HEK293 (cell line): Measurements from ENCODE around the gene IRF2BPL.
A peak's percentile ranks its signal among the peaks of the same experiment; 100 is the strongest.

Experiments used
- CTCF ChIA-PET: fragments of 350-600 bp; formaldehyde crosslinking; extraction: SDS; loops from one replicate; lab custom pipeline; 2021; ENCODE audit warnings: antibody characterized with exemption; lab: Yijun Ruan, JAX
- POLR2A ChIA-PET: fragments of 300-600 bp; formaldehyde crosslinking; extraction: SDS; loops from one replicate; lab custom pipeline; 2020; ENCODE audit warnings: antibody characterized with exemption, inconsistent platforms; lab: Yijun Ruan, JAX
- H3K27ac ChIP-seq: fragments of 200-500 bp; sonication (Bioruptor generic); 2 replicates; pipeline ENCODE4 v1.5.1; 2014; ENCODE audit warnings: low read depth, low read length, control low read depth, inconsistent platforms; ENCODE audit errors: extremely low read depth
- H3K36me3 ChIP-seq, 2 experiments: fragments of 200-500 bp in 1 of 2; sonication (Bioruptor generic) in 1 of 2; 1 replicate in 1 of 2; 2 replicates in 1 of 2; pipeline ENCODE4 v1.5.1; 2014 to 2017; ENCODE audit warnings: inconsistent platforms in 2 of 2, low read length in 2 of 2; ENCODE audit not compliant: control insufficient read depth in 2 of 2, insufficient read depth in 1 of 2
- H3K4me1 ChIP-seq: fragments of 200-500 bp; sonication (Bioruptor generic); 2 replicates; pipeline ENCODE4 v1.5.1; 2014; ENCODE audit warnings: mild to moderate bottlenecking, low read length, inconsistent platforms; ENCODE audit not compliant: control insufficient read depth, insufficient read depth
- H3K4me3 ChIP-seq: 2 replicates; pipeline ENCODE4 v1.5.1; 2011; ENCODE audit warnings: low read depth, mild to moderate bottlenecking, control low read depth, low read length, moderate library complexity
- H3K9me3 ChIP-seq: fragments of 200-500 bp; sonication (Bioruptor generic); 2 replicates; pipeline ENCODE4 v1.5.1; 2014; ENCODE audit warnings: low read depth, low read length, inconsistent platforms; ENCODE audit not compliant: control insufficient read depth, insufficient read depth
- GLIS1 ChIP-seq: fragments of 450-650 bp; formaldehyde crosslinking; IDR thresholded peaks from 2 replicates; pipeline ENCODE4 v1.5.1; 2016; ENCODE audit warnings: missing biosample characterization, missing genetic modification characterization
- KLF1 ChIP-seq: fragments of 450-650 bp; formaldehyde crosslinking; IDR thresholded peaks from 2 replicates; pipeline ENCODE4 v1.5.1; 2016; ENCODE audit warnings: missing biosample characterization, missing genetic modification characterization
- KLF17 ChIP-seq: fragments of 450-650 bp; formaldehyde crosslinking; IDR thresholded peaks from 2 replicates; pipeline ENCODE4 v1.5.1; 2016; ENCODE audit warnings: missing biosample characterization, missing genetic modification characterization
- MZF1 ChIP-seq: fragments of 450-650 bp; formaldehyde crosslinking; IDR thresholded peaks from 2 replicates; pipeline ENCODE4 v1.5.1; 2017; ENCODE audit warnings: missing biosample characterization, missing genetic modification characterization, borderline replicate concordance
- PRDM4 ChIP-seq: fragments of 450-650 bp; formaldehyde crosslinking; IDR thresholded peaks from 2 replicates; pipeline ENCODE4 v1.5.1; 2017; ENCODE audit warnings: missing biosample characterization, missing genetic modification characterization
- SCRT2 ChIP-seq: fragments of 450-650 bp; formaldehyde crosslinking; IDR thresholded peaks from 2 replicates; pipeline ENCODE4 v1.5.1; 2016; ENCODE audit warnings: missing biosample characterization, missing genetic modification characterization
- SP2 ChIP-seq: fragments of 450-650 bp; formaldehyde crosslinking; IDR thresholded peaks from 2 replicates; pipeline ENCODE4 v1.5.1; 2016; ENCODE audit warnings: missing biosample characterization, missing genetic modification characterization
- SP7 ChIP-seq: fragments of 450-650 bp; formaldehyde crosslinking; IDR thresholded peaks from 2 replicates; pipeline ENCODE4 v1.5.1; 2016; ENCODE audit warnings: missing biosample characterization, missing genetic modification characterization
- TSHZ1 ChIP-seq: fragments of 450-650 bp; formaldehyde crosslinking; IDR thresholded peaks from 2 replicates; pipeline ENCODE4 v1.5.1; 2016; ENCODE audit warnings: missing biosample characterization, missing genetic modification characterization, borderline replicate concordance
- ZBTB20 ChIP-seq: fragments of 450-650 bp; formaldehyde crosslinking; IDR thresholded peaks from 2 replicates; pipeline ENCODE4 v1.5.1; 2016; ENCODE audit warnings: missing biosample characterization, missing genetic modification characterization
- ZBTB21 ChIP-seq: fragments of 450-650 bp; formaldehyde crosslinking; IDR thresholded peaks from 2 replicates; pipeline ENCODE4 v1.5.1; 2017; ENCODE audit warnings: missing biosample characterization, missing genetic modification characterization
- ZBTB26 ChIP-seq: fragments of 450-650 bp; formaldehyde crosslinking; optimal IDR thresholded peaks from 2 replicates; pipeline ENCODE3; 2016; ENCODE audit warnings: missing biosample characterization, mild to moderate bottlenecking, missing genetic modification characterization
- ZBTB48 ChIP-seq: fragments of 450-650 bp; formaldehyde crosslinking; IDR thresholded peaks from 2 replicates; pipeline ENCODE4 v1.5.1; 2016; ENCODE audit warnings: missing biosample characterization, missing genetic modification characterization
- ZFHX2 ChIP-seq: fragments of 450-650 bp; formaldehyde crosslinking; conservative IDR thresholded peaks from 2 replicates; pipeline ENCODE4 v1.5.1; 2016; ENCODE audit warnings: missing biosample characterization, missing genetic modification characterization
- ZFP3 ChIP-seq: fragments of 450-650 bp; formaldehyde crosslinking; IDR thresholded peaks from 2 replicates; pipeline ENCODE4 v1.5.1; 2016; ENCODE audit warnings: low read depth, missing biosample characterization, missing genetic modification characterization
- ZNF146 ChIP-seq: fragments of 450-650 bp; formaldehyde crosslinking; IDR thresholded peaks from 2 replicates; pipeline ENCODE4 v1.5.1; 2016; ENCODE audit warnings: missing biosample characterization, missing genetic modification characterization
- ZNF473 ChIP-seq: fragments of 450-650 bp; formaldehyde crosslinking; IDR thresholded peaks from 2 replicates; pipeline ENCODE4 v1.5.1; 2017; ENCODE audit warnings: missing biosample characterization, missing genetic modification characterization
- ZNF514 ChIP-seq: fragments of 450-650 bp; formaldehyde crosslinking; IDR thresholded peaks from 2 replicates; pipeline ENCODE4 v1.5.1; 2016; ENCODE audit warnings: missing biosample characterization, missing genetic modification characterization
- ZNF521 ChIP-seq: fragments of 450-650 bp; formaldehyde crosslinking; IDR thresholded peaks from 2 replicates; pipeline ENCODE4 v1.5.1; 2017; ENCODE audit warnings: missing biosample characterization, mild to moderate bottlenecking, missing genetic modification characterization
- ZNF529 ChIP-seq: fragments of 450-650 bp; formaldehyde crosslinking; IDR thresholded peaks from 2 replicates; pipeline ENCODE4 v1.5.1; 2017; ENCODE audit warnings: missing genetic modification characterization, missing biosample characterization; ENCODE audit not compliant: insufficient replicate concordance
- ZNF561 ChIP-seq: fragments of 450-650 bp; IDR thresholded peaks from 2 replicates; pipeline ENCODE4 v1.5.1; 2018; ENCODE audit warnings: missing biosample characterization, missing genetic modification characterization, borderline replicate concordance
- ZNF654 ChIP-seq: fragments of 450-650 bp; formaldehyde crosslinking; IDR thresholded peaks from 2 replicates; pipeline ENCODE4 v1.5.1; 2016; ENCODE audit warnings: low read depth, missing biosample characterization, missing genetic modification characterization
- ZNF791 ChIP-seq: fragments of 450-650 bp; formaldehyde crosslinking; IDR thresholded peaks from 2 replicates; pipeline ENCODE4 v1.5.1; 2016; ENCODE audit warnings: missing biosample characterization, missing genetic modification characterization

Gene IRF2BPL

GRCh38 chr14:76984297-76984696 lies 44.2 kb downstream of the IRF2BPL start (continued):
- no peak for TF ChIP-seq ZBTB26 (tag by site-specific recombination)
- no peak for TF ChIP-seq GLIS1
- no peak for TF ChIP-seq ZNF654 (tag by site-specific recombination)
- no peak for TF ChIP-seq TSHZ1

- no peaks in the 10 kb centered on the region for H3K4me1 ChIP-seq
- POLR2A ChIA-PET: no interaction called here
- no peaks in the 10 kb centered on the region for H3K36me3 ChIP-seq
- H3K9me3 ChIP-seq: no peaks in the 10 kb centered on the region
- H3K4me3 ChIP-seq: no peak overlapping the region
- TF ChIP-seq ZBTB48 (tag by site-specific recombination): no peak
- TF ChIP-seq PRDM4 (tag by site-specific recombination): no peak
- no peak for TF ChIP-seq ZNF529
- no peak for TF ChIP-seq ZNF146
- TF ChIP-seq ZNF473 (tag by site-specific recombination): no peak
- no peak for TF ChIP-seq KLF1
- TF ChIP-seq ZNF561: no peak
- TF ChIP-seq ZNF514 (tag by site-specific recombination): no peak
- TF ChIP-seq, all 188 proteins: peak for 0
- no peak overlapping the region for H3K27ac ChIP-seq
- CTCF ChIA-PET: interaction anchor here (1.1 to 1.3 kb wide), 2 partner anchors 65 to 69 kb away, joined by 3 to 4 read pairs; no protein-coding TSS in a partner anchor
Observed at GRCh38 chr14:76981670-76982069, 46.8 kb downstream of the IRF2BPL start.

GRCh38 chr14:76977793-76978720 lies 50.5 kb downstream of the IRF2BPL start:
- Histone ChIP-seq H3K27ac (no peak overlapping the region), H3K4me1 (no peaks in the 10 kb centered on the region), H3K4me3 (no peak overlapping the region), H3K9me3 (no peaks in the 10 kb centered on the region), H3K36me3 (no peaks in the 10 kb centered on the region)
- POLR2A ChIA-PET: interaction anchor here (0.5 to 0.9 kb wide), 3 partner anchors 9 to 73 kb away, joined by 3 to 5 read pairs (median 3); no protein-coding TSS in a partner anchor
- CTCF ChIA-PET: interaction anchor here (0.8 kb wide), 1 partner anchor 61 kb away, joined by 4 read pairs; no protein-coding TSS in a partner anchor
- TF ChIP-seq ZNF521 (tag by site-specific recombination): no peak
- no peak for TF ChIP-seq ZNF514 (tag by site-specific recombination)
- TF ChIP-seq ZFP3 (tag by site-specific recombination): no peak
- TF ChIP-seq SCRT2: peak; percentile 57
- TF ChIP-seq SP2 (tag by site-specific recombination): peak; percentile 69
- TF ChIP-seq MZF1 (tag by site-specific recombination): no peak
- TF ChIP-seq SP7 (tag by site-specific recombination): peak; percentile 28; the same call in 1 of the 2 replicates
- TF ChIP-seq ZNF529: no peak
- TF ChIP-seq ZNF791 (tag by site-specific recombination): no peak
- TF ChIP-seq ZBTB26 (tag by site-specific recombination): no peak
- no peak for TF ChIP-seq ZNF146
- TF ChIP-seq ZFHX2 (tag by site-specific recombination): peak; percentile 96
- peak; percentile 87 for TF ChIP-seq ZBTB21 (tag by site-specific recombination)
- peak; percentile 22; the same call in 1 of the 2 replicates for TF ChIP-seq KLF17 (tag by site-specific recombination)
- peak; percentile 52; the same call in 1 of the 2 replicates for TF ChIP-seq ZBTB20
